SK-N-SH (cell line): ENCODE measurements around the gene EZR.

Experiments
- ELF1 ChIP-seq: IDR thresholded peaks from 2 replicates; pipeline ENCODE4 v1.4.0; 2012
- EZH2phosphoT487 ChIP-seq: fragments of 200-600 bp; sonication (generic); IDR thresholded peaks from 2 replicates; pipeline ENCODE4 v1.6.1; 2017; ENCODE audit warnings: low read depth, mixed run types, mild to moderate bottlenecking, antibody characterized with exemption, moderate library complexity, borderline replicate concordance
- POLR2AphosphoS5 ChIP-seq: IDR thresholded peaks from 2 replicates; pipeline ENCODE4 v1.6.1; 2012; ENCODE audit warnings: low read depth, low read length
- TF ChIP-seq, protein P1 (sequence below): IDR thresholded peaks from 2 replicates; pipeline ENCODE4 v1.4.0; 2012; ENCODE audit warnings: low read depth
- TF ChIP-seq, protein P2 (sequence below): fragments of 200-600 bp; sonication (generic); IDR thresholded peaks from 2 replicates; pipeline ENCODE4 v1.6.1; 2017; ENCODE audit warnings: antibody characterized with exemption, mild to moderate bottlenecking, moderate library complexity

GRCh38 chr6:158853072-158853879 lies 34.1 kb upstream of the EZR start:
- TF ChIP-seq, protein P1, sequence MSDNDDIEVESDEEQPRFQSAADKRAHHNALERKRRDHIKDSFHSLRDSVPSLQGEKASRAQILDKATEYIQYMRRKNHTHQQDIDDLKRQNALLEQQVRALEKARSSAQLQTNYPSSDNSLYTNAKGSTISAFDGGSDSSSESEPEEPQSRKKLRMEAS, result no peak
- TF ChIP-seq, protein P2, sequence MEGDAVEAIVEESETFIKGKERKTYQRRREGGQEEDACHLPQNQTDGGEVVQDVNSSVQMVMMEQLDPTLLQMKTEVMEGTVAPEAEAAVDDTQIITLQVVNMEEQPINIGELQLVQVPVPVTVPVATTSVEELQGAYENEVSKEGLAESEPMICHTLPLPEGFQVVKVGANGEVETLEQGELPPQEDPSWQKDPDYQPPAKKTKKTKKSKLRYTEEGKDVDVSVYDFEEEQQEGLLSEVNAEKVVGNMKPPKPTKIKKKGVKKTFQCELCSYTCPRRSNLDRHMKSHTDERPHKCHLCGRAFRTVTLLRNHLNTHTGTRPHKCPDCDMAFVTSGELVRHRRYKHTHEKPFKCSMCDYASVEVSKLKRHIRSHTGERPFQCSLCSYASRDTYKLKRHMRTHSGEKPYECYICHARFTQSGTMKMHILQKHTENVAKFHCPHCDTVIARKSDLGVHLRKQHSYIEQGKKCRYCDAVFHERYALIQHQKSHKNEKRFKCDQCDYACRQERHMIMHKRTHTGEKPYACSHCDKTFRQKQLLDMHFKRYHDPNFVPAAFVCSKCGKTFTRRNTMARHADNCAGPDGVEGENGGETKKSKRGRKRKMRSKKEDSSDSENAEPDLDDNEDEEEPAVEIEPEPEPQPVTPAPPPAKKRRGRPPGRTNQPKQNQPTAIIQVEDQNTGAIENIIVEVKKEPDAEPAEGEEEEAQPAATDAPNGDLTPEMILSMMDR, result no peak
- TF ChIP-seq ELF1 (no peak), EZH2phosphoT487 (no peak), POLR2AphosphoS5 (no peak)
